ENCODE data around the gene CPM.

DNA sequence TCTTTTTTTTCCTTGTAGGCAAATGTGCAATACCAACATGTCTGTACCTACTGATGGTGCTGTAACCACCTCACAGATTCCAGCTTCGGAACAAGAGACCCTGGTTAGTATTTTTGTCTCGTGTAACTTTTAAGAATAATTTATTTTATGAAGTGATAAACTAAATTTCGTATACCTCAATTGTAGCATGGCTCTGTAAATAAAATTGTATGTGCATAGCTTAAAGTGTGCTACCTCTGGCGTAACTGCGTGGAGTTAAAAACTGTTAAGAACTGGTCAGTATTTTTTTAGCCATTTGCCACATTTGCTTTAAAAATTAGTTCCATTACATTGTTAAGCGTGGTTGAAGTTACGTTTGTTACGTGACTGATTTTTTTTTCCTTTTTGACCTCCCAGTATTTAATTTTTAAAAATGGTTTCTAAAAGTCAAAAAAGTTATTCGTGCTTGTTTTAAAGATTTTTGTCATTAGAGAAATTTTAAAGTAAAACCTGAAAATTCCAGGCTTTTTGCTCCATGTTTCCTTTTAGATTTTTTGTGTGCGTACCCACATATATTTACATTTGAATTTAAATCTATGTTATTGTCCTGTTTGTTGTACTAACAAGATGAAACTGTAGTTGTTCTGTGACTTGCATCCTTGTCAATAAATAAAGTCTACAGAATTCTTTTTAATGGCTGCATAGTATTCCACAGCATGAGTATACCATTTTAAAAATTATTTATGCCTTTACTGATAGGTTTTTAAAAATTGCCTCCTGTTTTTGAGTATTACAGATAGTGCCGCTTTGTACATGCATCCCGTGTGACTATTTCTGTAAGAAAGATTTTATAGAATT, 123.6 kb downstream of the CPM start:
- TF ChIP-seq, protein P1, sequence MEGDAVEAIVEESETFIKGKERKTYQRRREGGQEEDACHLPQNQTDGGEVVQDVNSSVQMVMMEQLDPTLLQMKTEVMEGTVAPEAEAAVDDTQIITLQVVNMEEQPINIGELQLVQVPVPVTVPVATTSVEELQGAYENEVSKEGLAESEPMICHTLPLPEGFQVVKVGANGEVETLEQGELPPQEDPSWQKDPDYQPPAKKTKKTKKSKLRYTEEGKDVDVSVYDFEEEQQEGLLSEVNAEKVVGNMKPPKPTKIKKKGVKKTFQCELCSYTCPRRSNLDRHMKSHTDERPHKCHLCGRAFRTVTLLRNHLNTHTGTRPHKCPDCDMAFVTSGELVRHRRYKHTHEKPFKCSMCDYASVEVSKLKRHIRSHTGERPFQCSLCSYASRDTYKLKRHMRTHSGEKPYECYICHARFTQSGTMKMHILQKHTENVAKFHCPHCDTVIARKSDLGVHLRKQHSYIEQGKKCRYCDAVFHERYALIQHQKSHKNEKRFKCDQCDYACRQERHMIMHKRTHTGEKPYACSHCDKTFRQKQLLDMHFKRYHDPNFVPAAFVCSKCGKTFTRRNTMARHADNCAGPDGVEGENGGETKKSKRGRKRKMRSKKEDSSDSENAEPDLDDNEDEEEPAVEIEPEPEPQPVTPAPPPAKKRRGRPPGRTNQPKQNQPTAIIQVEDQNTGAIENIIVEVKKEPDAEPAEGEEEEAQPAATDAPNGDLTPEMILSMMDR (optimal IDR thresholded peaks at IDR 0.05 in 1 of 3, IDR thresholded peaks at IDR 0.05 in 1 of 3, conservative IDR thresholded peaks at IDR 0.05 in 1 of 3; ENCODE audit: extremely low read depth in 1 of 3, insufficient read depth in 2 of 3, low read length in 3 of 3): no peak
- TF ChIP-seq EZH2 (IDR thresholded peaks at IDR 0.05; ENCODE audit: low read length): no peak

Data from keratinocyte (primary cell).